Kidney glomerular epithelial cell (primary cell): Measurements from ENCODE around the gene RNF8.
"Not testable (repeated sequence)": the region's sequence is repeated elsewhere in the genome, so short reads cannot be mapped to it uniquely, and the experiment has no call there.

Experiments used
- DNase-seq: peaks from one replicate; lab custom pipeline; 2025; lab: John Stamatoyannopoulos, UW

The RNF8 gene

DNA sequence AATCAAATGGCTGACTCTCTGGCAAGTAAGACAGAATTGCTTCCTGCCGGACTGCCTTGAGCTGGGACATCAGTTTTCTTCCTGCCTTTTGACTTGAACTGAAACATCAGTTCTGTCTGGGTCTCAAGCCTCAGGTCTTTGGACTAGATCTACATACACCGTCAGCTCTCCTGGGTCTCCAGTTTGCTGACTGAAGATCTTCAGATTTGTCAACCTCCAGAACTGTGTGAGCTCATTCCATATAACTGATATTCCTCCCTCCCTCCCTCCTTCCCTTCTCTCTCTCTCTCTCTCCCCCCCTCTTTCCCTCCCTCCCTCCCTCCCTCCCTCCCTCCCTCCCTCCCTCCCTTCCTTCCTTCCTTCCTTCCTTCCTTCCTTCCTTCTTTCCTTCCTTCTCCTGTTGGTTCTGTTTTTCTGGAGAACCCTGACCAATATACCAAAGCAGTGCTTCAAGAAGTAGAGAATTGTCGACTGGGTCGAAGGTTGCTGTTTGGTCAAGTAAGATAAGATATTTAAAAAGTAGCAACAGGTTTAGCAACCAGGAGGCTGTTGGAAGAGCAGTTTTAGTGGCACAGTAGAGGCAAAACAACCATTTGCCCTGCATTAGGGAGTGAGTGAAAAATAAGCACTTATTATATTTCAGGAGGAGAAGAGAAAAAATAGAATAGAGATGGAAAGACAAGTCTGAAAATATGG is 46.2 kb downstream of the RNF8 start:
- DNase-seq, result no peak

DNA sequence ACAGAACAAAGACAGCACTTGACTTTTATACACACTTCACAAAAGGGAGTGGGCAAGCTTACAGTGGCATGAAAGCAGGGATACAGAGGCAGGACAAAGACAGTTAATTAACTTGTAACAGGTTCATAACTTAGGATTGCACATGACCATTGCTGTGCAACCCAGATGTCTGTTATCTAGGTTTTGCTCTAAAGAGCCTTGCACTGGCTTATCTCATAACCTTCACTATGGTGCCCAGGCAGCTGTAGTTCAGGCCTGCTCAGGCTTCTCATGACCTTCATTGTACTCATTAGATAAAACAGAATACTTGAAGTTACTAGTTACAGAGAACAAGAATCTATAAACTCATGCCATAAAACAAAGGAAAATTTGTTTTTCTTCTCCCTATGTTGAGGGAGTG is 47.9 kb downstream of the RNF8 start:
- not testable (repeated sequence) for DNase-seq

DNA sequence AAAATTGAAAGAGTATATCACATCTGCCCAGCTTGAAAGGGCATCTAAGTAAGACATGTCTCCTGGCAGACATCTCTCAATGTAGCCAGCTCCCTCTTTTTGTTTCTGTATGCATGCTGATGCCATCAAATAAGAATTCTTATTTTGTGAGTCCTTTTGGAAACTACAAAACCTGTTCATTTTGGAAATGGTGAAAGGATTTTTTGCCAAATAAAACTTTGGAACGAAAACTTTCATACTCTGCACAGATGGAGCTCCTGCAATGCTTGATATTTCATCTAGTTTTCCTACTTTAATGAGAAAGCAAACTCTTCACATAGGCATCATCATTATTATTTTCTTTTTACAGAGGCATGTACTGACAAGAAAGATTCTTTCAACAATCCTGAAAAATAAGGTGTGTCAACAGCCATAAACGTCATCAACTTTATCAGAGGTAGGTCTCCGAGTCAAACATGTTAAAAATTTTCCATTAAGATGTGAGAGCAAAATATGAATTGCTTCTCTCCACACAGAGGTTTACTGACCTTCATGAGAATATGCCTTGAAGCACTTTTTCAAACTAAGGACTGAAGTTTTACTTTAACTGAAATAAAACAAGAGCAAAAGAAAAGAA is 53.1 kb downstream of the RNF8 start:
- DNase-seq, result no peak

DNA sequence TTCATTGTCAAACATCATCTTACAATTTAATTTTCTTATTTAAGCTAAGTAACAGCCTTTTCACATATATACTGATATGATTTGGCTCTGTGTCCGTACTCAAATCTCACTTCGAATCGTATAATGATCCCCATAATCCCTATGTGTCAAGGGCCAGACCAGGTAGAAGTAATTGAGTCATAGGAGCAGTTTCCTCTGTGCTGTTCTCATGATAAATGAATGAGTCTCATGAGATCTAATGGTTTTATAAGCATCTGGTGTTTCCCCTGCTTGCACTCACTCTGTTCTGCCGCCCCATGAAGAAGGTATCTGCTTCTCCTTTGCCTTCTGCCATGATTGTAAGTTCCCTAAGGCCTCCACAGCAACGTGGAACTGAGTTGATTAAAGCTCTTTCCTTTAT is 54.2 kb downstream of the RNF8 start:
- DNase-seq, result no peak

DNA sequence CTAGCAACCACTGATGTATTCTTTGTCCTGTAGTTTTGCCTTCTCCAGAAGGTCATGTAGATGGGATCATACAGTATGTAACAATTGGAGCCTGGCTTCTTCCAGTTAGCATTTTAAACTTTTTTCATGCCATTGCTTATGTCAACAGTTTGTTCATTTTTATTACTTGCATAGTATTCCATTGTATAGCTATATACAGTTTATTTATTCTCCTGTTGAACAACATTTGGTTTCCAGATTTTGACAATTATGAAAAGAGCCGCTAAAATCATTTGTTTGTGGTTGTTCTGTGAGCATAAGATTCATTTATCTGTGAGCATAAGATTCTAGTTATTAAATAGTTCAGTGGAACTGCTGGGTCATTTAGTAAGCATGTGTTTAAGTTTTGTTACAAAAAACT is 55.7 kb downstream of the RNF8 start:
- no peak for DNase-seq

DNA sequence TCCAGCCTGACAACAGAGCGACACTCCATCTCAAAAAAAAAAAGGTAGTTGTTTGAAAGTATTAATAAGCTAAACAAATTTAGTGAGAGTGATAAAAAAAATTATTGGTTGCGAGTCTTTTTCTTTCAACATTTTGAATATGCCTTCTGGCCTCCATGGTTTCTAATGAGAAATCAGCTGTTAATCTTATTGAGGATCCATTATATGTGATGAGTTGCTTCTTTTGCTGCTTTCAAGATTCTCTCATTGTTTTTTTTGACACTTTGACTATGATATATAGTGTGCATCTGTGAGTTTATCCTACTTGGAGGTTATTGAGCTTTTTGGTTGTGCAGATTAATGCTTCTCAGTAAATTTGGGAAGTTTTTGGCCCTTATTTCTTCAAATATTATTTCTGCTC is 63.6 kb downstream of the RNF8 start:
- DNase-seq, result no peak

DNA sequence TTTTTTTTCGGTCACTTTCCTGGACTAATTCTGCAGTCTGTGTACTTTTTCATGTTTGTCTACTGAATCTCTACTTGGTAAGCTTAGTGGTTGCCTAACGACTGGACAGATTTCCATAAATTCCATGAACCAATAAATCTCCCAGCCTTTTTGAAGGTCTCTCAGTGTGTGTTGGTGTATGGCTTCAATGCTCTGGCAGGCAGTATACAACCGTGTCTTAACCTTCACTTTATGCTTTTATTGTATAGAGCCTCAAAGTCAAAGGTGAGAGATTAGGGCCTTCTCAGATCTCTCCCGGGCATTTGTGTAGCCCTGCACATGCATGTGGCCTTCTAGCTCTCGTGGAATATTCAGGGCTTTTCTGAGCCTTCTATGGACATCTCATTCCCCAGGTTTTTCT is 64.9 kb downstream of the RNF8 start:
- DNase-seq, result no peak

DNA sequence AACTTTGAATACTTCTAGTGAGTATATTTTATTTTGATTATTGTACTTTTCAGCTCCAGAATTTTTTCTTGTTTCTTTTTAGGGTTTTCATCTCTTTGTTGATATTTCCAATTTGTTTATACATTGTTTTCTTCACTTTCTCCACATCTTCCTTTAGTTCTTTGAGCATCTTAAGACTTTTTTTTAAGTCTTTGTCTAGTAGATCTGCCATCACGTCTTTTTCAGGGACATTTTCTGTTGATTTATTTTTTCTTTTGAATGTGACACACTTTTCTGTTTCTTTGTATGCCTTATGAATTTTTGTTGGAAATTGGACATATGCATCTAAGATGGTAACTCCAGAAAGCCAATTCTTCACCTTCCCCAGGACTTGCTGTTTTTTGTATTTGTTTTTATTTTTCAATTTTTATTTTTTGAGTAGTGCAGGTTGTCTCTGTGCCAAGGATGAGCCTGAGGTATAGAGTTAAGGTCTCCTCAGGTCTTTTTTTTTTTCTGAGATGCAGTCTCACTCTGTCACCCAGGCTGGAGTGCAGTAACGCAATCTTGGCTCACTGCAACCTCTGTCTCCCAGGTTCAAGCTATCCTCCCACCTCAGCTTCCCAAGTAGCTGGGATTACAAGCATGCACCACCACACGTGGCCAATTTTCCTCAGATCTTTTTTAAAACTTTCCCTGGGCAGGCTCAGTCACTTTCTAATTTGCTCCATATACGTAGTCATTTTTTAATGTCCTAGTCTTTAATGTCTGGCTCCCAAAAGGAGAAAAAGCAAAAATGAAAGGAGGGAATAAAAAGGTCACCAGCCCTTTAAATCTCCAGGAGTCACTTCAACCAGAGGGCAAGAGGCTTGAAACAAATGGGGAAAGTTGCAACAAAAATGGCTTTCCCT is 72.5 kb downstream of the RNF8 start:
- DNase-seq, result no peak

DNA sequence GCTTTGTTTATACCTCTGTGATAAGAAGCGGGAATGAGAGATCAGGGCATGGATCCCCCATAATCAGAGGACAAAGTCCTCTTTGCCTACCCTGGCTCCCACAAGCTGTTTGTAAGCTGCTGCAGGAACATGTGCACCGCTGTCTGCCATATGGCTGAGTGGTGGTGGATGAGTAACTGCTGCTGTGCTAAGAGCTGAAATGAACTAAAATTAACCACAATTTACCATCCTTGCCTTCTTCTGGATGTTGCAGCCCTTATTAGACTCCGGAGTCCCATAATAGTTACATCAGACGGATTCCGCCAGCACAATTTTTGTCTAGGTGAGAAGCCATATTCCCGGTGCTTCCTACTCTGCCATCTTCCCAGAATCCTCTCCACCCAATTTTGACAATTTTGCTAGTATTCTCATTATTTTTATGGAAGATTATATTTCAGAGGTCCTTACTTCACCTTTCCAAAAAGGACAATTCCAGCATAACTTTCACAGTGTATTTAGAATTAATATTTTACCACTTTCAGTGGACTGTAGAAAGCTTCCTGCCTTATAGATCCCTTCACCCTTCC is 73.2 kb downstream of the RNF8 start:
- DNase-seq, result no peak

DNA sequence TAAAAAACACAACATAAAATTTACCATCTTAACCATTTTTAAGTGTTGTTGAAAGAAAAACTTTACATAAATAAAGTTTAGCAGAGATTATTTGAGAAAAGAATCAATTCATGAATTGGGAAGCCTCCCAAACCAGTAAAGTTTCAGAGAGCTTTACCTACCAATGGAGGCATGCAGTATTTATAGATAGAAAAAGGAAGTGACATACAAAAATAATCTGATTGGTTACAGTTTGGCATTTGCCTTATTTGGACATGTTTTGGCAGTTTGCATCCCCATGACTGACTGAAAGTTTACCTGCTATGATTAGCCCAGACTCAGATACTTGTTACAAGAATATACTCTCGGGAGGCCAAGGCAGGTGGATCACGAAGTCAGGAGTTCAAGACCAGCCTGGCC is 75.6 kb downstream of the RNF8 start:
- DNase-seq, result no peak

DNA sequence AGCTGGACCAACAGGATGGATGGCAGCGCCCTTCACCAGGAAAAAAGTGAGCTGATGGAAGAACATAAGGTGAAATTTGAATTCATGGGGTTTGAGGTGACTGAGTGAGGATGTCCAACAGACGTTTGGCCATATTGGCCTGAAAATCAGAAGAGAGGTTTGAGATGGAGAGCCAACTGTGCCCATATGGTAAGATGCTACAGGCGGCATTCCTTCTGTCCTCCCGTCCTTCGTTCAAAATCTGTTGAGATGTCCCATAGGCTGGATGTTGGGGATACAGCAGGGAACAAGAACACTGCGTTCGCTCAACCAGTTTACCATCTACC is 78.8 kb downstream of the RNF8 start:
- DNase-seq, result no peak

DNA sequence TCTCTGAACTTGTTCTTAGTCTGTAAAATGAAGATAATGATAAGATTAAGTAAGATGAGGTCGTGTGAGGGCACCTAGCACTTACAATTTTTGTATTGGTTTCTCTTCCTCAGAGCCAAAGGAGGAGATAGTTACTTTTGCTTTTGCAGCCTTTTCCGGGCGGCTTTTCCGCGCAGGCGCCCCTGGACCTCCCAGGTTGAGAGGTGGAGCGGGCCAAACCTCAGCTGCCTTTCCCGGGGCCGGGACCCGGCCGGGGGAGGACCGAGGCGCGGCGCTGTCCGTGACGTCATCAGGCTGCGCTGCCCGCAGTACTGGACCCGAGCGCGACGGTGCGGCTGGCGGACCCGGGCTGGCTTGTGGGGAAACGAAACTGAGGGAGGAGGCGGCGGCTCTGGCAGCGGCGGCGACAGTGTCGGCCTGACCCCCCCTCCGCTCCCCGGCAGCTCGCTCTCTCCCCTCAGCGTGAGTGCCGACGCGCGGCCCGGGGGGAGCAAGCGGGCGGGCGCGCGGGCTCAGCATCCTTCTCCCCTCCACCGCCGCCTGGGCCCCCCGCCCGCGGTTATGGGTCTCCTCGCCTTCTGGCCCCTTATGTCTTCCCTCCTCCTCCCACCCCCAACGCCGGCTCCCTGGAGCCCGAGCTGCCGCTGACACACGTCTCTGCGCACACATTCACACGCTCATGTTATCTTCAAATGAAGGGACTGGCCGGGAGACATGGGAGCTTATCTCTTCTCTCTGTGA is 79.3 kb downstream of the RNF8 start, which contains the start of gene CMTR1:
CMTR1 (plus strand) TSS at position 306 of the 741 bp plus-strand sequence. CDS start 2,409 bp downstream, outside the sequence.
- DNase-seq, result peak; percentile 85

DNA sequence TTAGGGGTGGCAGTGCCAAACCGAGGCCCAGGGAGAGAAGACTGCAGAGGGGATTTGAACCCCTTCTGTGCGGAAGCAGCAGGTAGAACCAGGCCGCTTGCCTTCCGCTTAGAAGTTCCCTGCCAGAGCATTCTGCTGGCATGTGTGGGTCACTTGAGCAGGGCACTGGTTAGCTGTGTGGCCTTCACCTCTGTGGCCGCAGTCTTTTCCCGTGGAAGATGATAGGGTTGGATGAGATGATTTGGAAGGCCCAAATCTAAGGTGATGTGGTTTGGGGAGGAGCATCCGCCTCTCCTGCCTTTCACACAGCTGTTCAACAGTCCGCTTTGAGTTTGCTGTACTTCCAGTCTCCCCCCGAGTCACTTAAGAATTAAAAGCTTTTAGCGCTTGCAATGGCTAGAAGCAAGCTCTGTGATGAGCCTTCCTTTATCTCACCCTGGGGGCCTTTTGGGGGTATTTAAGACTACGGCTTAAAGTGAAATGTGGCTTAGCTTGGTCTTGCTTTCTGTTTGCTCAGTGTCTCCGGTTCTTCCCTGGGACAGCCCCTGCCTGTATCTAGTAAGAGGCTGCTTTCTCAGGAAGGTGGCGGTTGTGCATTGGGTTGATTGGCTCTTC is 80.0 kb downstream of the RNF8 start:
- DNase-seq, result no peak

DNA sequence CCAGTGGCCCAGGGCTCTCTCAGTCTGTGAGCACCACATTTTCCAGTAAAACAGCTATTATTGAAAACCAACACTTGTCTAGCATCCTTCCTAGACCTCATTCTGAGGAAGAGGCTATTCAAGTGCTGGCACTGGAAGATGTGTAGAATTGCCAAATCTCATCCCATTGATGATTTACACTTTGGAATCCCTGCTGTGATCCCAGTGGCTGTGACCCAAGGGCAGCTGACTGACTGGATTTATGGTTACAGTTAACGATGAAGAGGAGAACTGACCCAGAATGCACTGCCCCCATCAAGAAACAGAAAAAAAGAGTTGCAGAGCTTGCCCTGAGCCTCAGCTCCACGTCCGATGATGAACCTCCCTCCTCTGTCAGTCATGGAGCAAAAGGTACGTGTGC is 81.6 kb downstream of the RNF8 start:
- DNase-seq, result no peak

DNA sequence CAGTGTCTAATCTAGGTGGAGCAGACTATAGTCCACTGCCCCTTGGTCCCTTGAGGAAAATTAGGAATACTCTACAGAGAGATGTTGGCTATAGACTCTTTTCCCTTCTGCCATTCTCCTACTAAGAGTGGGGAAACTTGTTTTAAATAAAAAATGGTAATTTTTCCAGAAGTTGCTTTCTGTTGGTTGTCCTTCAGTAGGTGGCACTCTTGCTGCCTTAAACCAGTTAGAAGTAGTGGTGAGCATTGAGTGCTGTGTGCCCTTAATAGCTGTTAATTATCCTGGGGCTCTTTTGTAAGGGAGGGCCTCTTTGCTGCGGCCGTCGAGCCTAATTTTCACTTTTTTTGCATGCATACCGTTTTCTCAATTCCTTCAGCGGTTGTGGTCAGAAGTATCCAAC is 82.0 kb downstream of the RNF8 start:
- no peak for DNase-seq

DNA sequence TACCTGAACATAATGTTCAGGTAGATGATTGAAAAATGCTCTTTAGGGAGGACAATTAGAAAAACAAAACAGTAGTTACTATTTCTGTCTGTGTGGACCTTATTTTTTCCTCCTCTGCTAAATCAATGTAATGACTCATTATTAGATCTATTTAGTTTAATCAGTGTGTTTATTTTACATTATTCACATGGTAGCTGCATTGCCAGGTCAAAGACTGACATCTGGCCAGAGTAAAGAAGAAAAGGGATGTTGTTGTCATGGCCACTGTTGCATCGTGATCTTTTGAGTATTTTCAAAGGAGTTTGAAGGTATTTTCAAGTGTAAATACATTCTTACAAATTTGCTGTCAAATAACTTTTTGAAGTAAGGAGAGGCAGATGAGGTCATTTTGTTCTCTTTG is 85.1 kb downstream of the RNF8 start:
- no peak for DNase-seq

DNA sequence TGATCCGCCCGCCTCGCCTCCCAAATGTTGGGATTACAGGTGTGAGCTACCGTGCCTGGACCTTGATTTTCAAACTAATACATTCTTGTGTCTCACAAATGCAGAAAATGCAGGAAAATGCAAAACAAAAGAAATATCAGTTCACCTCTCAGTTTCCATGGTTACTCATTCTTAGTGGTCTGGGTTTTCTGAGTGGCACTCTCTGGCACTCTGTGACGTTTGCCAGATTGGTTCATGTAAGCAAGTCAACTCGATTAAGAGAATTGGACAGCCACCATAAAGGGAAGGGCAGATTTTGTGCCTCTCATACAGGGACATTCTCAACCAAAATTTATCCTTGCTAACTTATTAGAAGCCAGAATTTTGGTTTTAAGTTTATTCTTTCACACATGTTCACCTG is 87.9 kb downstream of the RNF8 start:
- DNase-seq, result no peak

DNA sequence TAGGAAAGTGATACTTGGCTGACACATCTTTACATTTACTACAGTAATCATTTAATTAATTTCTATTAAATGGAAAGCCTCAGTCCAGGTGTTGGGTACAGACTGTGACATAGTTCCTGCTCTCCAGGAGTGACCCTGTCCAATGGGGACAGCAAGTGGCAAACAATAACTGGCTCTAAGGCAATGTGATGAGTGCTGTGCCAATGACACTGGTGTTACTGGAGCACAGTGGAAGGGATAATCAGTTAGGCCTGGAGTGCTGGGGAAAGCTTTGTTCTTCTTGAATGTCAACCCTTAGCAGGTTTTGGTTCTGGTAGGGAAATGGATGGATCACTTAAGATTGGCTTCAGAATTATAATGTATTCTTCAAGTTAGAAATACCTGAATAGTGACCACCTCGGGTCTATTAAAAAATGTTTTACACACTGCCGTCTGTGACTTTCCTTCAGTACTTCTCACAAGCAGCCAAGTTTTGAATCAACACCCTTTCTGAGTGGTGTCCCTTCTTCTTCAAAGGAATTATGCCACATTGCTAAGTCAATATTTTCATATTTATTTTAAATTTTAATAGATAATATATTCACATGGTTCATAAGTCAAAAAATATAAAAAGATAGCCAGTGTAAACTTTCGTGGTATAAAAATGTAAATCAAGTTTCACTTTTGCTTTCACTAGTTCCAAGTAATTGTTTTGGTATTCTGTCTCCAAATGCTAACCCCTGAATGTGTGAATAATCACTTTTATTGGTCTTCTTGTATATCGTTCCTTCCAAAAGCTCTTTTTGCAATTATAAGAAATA is 88.8 kb downstream of the RNF8 start:
- no peak for DNase-seq

DNA sequence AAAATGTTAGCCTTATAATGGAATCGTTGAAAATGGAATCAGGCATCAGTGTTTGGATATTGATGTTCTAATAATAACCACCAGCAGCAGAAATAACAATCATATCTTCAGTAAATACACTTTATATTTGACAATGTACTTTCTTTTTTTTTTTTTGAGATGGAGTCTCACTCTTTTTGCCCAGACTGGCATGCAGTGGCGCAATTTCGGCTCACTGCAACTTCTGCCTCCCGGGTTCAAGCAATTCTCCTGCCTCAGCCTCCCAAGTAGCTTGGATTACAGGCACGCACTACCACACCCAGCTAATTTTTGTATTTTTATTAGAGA is 89.4 kb downstream of the RNF8 start:
- DNase-seq, result not testable (repeated sequence)
